Lung (tissue), 12 donors: ENCODE measurements around the gene ARMC5. TPM values are rescaled to one million over a fixed set of nuclear protein-coding genes. Genes with fewer than 3 reads are reported as not detected.
"Not testable (repeated sequence)": the region's sequence is repeated elsewhere in the genome, so short reads cannot be mapped to it uniquely, and the experiment has no call there.

Experiments
- ATAC-seq: fragments of 200-7000 bp; cut with Tn5 transposase; one replicate; pipeline ENCODE4 v1.9.1; 2020; ENCODE audit warnings: moderate number of reproducible peaks; ENCODE audit not compliant: insufficient read depth, low FRiP score
- DNase-seq, 3 donors: peaks; one replicate each; pipeline ENCODE4 v3.0.0-alpha.2; 2013 to 2017
- H3K27ac ChIP-seq, 2 donors: one replicate each; pipeline ENCODE4 v1.5.1; 2013; ENCODE audit warnings: mild to moderate bottlenecking in 2 of 2, moderate library complexity in 2 of 2, control low read depth in 1 of 2, inconsistent platforms in 1 of 2, low read depth in 1 of 2, low read length in 1 of 2
- H3K27me3 ChIP-seq, 3 donors: one replicate each; pipeline ENCODE4 v1.5.1; 2013; ENCODE audit warnings: low read length in 2 of 3; ENCODE audit not compliant: control insufficient read depth in 3 of 3, insufficient read depth in 3 of 3
- H3K36me3 ChIP-seq, 4 donors: one replicate each; pipeline ENCODE4 v1.5.1; 2013; ENCODE audit warnings: low read length in 4 of 4, mild to moderate bottlenecking in 1 of 4, moderate library complexity in 1 of 4; ENCODE audit not compliant: control insufficient read depth in 4 of 4, insufficient read depth in 4 of 4
- H3K4me1 ChIP-seq, 5 donors: one replicate each; pipeline ENCODE4 v1.5.1; 2013; ENCODE audit warnings: low read length in 5 of 5, mild to moderate bottlenecking in 2 of 5, moderate library complexity in 1 of 5; ENCODE audit not compliant: control insufficient read depth in 5 of 5, insufficient read depth in 5 of 5
- H3K4me3 ChIP-seq: one replicate; pipeline ENCODE4 v1.5.1; 2013; ENCODE audit warnings: mild to moderate bottlenecking, control low read depth, moderate library complexity
- H3K9ac ChIP-seq, 2 donors: one replicate each; pipeline ENCODE4 v1.5.1; 2013; ENCODE audit warnings: low read length in 2 of 2, control low read depth in 1 of 2; ENCODE audit not compliant: insufficient read depth in 1 of 2
- H3K9me3 ChIP-seq, 4 donors: one replicate each; pipeline ENCODE4 v1.5.1; 2013; ENCODE audit warnings: low read length in 3 of 4, mild to moderate bottlenecking in 1 of 4, moderate library complexity in 1 of 4; ENCODE audit not compliant: control insufficient read depth in 4 of 4, insufficient read depth in 3 of 4
- WGBS, 2 donors: extraction: QIAGEN DNeasy Blood & Tissue Kit; methylation state at CpG; one replicate each; pipeline ENCODE4 v1.1.7; 2013; 5-methylcytosine and 5-hydroxymethylcytosine counted together
- polyA plus RNA-seq, 2 donors: library from polyadenylated mRNA; stranded (reverse); fragments of 200-250 nt; gene quantifications; one replicate each; pipeline ENCODE4 v1.2.1, GENCODE V29; 2013
- total RNA-seq, 2 donors: library from RNA; depleted of rRNA in 1 of 2; stranded (reverse); fragments of >200 nt in 1 of 2; gene quantifications; one replicate each; pipeline ENCODE4 v1.2.1, GENCODE V29; 2014 to 2021
- TF ChIP-seq, protein P1 (sequence below): IDR thresholded peaks from 2 replicates; pipeline ENCODE4 v1.5.1; 2012; ENCODE audit warnings: mild to moderate bottlenecking; ENCODE audit errors: control extremely low read depth, extremely low read depth
- donor health status: control.
- donor health status: control.
- donor health status: Bipolar disorder and iron deficiency.
- donor health status: healthy.
- donor health status: DM: yes; HTN: yes; CAD: no.

Gene ARMC5
- total and polyA plus RNA-seq, 4 donors, result 8.2 to 16.7 (median 12.3) TPM

DNA sequence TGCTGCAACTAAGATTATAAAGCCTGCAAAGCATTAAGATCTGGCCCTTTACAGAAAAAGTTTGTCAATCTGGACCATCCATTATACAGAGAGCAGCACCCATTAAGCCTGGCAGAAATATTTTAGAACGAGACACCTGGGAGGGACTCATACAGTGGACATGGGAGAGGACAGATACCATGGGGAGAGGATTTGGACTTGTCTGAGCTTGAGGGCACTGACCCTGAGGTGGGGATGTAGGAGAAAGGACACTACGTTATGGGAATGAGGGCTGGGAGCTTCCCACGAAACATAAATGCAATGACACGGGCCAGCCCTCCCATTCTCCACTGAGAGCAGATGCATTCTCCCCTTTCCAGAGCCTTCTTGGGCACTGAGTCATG, 42.7 kb downstream of the ARMC5 start:
- no peak for DNase-seq
- WGBS, 2 donors, result 81 to 88% methylated on average over 4 of the region's 4 CpGs
- no peak overlapping the region for H3K4me3 ChIP-seq
- no peak for ATAC-seq
- TF ChIP-seq, protein P1, sequence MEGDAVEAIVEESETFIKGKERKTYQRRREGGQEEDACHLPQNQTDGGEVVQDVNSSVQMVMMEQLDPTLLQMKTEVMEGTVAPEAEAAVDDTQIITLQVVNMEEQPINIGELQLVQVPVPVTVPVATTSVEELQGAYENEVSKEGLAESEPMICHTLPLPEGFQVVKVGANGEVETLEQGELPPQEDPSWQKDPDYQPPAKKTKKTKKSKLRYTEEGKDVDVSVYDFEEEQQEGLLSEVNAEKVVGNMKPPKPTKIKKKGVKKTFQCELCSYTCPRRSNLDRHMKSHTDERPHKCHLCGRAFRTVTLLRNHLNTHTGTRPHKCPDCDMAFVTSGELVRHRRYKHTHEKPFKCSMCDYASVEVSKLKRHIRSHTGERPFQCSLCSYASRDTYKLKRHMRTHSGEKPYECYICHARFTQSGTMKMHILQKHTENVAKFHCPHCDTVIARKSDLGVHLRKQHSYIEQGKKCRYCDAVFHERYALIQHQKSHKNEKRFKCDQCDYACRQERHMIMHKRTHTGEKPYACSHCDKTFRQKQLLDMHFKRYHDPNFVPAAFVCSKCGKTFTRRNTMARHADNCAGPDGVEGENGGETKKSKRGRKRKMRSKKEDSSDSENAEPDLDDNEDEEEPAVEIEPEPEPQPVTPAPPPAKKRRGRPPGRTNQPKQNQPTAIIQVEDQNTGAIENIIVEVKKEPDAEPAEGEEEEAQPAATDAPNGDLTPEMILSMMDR, result no peak
- no peaks in the 10 kb centered on the region for H3K27me3 ChIP-seq
- peaks cover 4 to 24% (median 10%) of the 10 kb centered on the region in 5 donors for H3K4me1 ChIP-seq
- peaks cover 0 to 35% (median 28%) of the 10 kb centered on the region in 4 donors for H3K36me3 ChIP-seq
- H3K27ac ChIP-seq, result no peak overlapping the region
- peak overlapping the region in 1 of 2 donors; percentile 11 for H3K9ac ChIP-seq
- H3K9me3 ChIP-seq, result peaks cover 0 to 2% (median 0%) of the 10 kb centered on the region in 4 donors

DNA sequence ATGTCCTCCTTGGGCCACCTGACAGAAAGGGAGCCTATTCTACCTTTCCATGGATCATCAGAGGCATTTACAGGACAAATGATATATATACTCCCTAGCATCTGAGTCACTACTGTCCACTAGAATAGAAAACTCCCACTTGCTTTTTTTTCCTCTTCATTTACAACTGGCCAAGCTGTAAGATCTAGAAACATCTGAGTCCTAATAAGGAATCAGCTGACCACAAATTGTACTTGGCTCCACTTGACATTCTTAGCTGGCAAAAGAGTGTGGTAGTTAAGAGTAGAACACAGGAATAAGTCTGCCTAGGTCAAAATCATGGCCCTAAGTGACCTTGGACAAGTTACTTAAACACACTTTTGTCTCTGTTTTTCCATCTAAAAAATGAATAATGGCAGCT, 43.7 kb downstream of the ARMC5 start:
- TF ChIP-seq, protein P1, result no peak
- no peak overlapping the region for H3K9ac ChIP-seq
- H3K27ac ChIP-seq, result peak overlapping the region in 1 of 2 donors; percentile 45
- H3K4me1 ChIP-seq, result peaks cover 9 to 24% (median 14%) of the 10 kb centered on the region in 5 donors
- H3K9me3 ChIP-seq, result peaks cover 0 to 2% (median 0%) of the 10 kb centered on the region in 4 donors
- DNase-seq (no peak), ATAC-seq (peak; percentile 55)
- no peak overlapping the region for H3K4me3 ChIP-seq
- no peaks in the 10 kb centered on the region for H3K27me3 ChIP-seq
- H3K36me3 ChIP-seq, result peaks cover 0 to 26% (median 22%) of the 10 kb centered on the region in 4 donors

DNA sequence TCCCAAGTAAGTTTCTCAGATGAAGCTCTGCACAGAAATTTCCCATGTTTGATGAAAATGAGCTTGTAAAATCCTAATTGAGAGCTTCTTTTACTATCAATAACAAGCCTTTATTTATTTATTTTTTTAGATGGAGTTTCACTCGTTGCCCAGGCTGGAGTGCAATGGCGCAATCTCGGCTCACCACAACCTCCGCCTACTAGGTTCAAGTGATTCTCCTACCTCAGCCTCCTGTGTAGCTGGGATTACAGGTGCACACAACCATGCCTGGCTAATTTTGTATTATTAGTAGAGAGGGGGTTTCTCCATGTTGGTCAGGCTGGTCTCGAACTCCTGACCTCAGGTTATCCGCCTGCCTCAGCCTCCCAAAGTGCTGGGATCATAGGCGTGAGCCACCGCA, 44.3 kb downstream of the ARMC5 start:
- H3K4me1 ChIP-seq, result peaks cover 9 to 23% (median 14%) of the 10 kb centered on the region in 5 donors
- H3K9ac ChIP-seq, H3K27me3 ChIP-seq, H3K9me3 ChIP-seq, H3K4me3 ChIP-seq, DNase-seq, ATAC-seq: not testable (repeated sequence)
- WGBS, 2 donors, result 75 to 76% methylated on average over 8 of the region's 8 CpGs
- H3K27ac ChIP-seq, result peak overlapping the region in 1 of 2 donors; percentile 73
- peaks cover 0 to 22% (median 17%) of the 10 kb centered on the region in 4 donors for H3K36me3 ChIP-seq

DNA sequence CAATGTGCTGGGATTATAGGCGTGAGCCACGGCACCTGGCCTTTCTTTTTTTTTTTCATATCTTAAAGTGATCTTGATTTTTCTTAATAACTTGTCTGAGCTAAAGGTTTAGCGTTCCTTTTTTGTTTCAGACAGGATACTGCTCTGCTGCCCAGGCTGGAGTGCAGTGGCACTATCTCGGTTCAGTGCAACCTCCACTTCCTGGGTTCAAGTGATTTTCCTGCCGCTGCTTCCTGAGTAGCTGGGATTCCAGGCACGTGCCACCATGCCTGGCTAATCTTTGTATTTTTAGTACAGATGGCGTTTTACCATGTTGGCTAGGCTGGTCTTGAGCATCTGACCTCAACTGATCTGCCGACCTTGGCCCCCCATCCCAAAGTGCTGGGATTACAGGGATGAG, 44.9 kb downstream of the ARMC5 start:
- WGBS, 2 donors, result 36 to 43% methylated on average over 8 of the region's 8 CpGs
- Histone ChIP-seq H3K36me3 (peaks cover 0 to 17% (median 12%) of the 10 kb centered on the region in 4 donors), H3K9me3 (no peaks in the 10 kb centered on the region), H3K27ac (peak overlapping the region in 1 of 2 donors; percentile 73), H3K27me3 (no peaks in the 10 kb centered on the region), H3K4me1 (peaks cover 11 to 23% (median 17%) of the 10 kb centered on the region in 5 donors), H3K4me3 (no peak overlapping the region), H3K9ac (no peak overlapping the region)
- DNase-seq, result no peak
- TF ChIP-seq, protein P1, result no peak
- no peak for ATAC-seq
